IMR-90 (cell line): ENCODE data around the gene TMUB2. TPM values are rescaled to one million over a fixed set of nuclear protein-coding genes. Genes with fewer than 3 reads are reported as not detected.

Experiments used
- ATAC-seq: fragments of 200-7000 bp; cut with Tn5 transposase; 2 replicates; pipeline ENCODE4 v1.9.1; 2020; ENCODE audit warnings: low read depth, mild to moderate bottlenecking, moderate library complexity
- BruUV-seq: library from RNA; stranded (reverse); fragments of 400-500 nt; replicated peaks from 2 replicates; lab custom pipeline; 2021; lab: Mats Ljungman, UMichigan
- CTCF ChIA-PET: fragments of 300-600 bp; formaldehyde crosslinking; extraction: SDS; loops from one replicate; lab custom pipeline; 2021; ENCODE audit warnings: antibody characterized with exemption; lab: Yijun Ruan, JAX
- POLR2A ChIA-PET: fragments of 300-600 bp; sonication (Branson Sonifier 250); formaldehyde crosslinking; loops from one replicate; lab custom pipeline; 2022; ENCODE audit warnings: antibody characterized with exemption; ENCODE audit not compliant: unreplicated experiment; lab: Charles Lee
- DNase-seq: peaks from one replicate; pipeline ENCODE4 v3.0.0; 2013
- H2AFZ ChIP-seq: replicated peaks from 2 replicates; pipeline ENCODE3; 2013; ENCODE audit warnings: low read length, mild to moderate bottlenecking; ENCODE audit not compliant: poor library complexity
- H2AK5ac ChIP-seq: 2 replicates; pipeline ENCODE4 v1.6.1; 2013; ENCODE audit warnings: low read depth, low read length, inconsistent platforms
- H2AK9ac ChIP-seq: replicated peaks from 2 replicates; pipeline ENCODE3; 2013; ENCODE audit warnings: mild to moderate bottlenecking, low read depth, low read length, moderate library complexity; ENCODE audit not compliant: poor library complexity
- H2BK120ac ChIP-seq: 2 replicates; pipeline ENCODE4 v1.6.1; 2013; ENCODE audit warnings: low read depth, low read length, inconsistent platforms
- H2BK15ac ChIP-seq: 3 replicates; pipeline ENCODE4 v1.6.1; 2013; ENCODE audit warnings: low read depth, low read length, inconsistent platforms
- H2BK20ac ChIP-seq: 2 replicates; pipeline ENCODE4 v1.6.1; 2013; ENCODE audit warnings: low read depth, mild to moderate bottlenecking, inconsistent platforms, low read length, moderate library complexity
- H2BK5ac ChIP-seq: 2 replicates; pipeline ENCODE4 v1.6.1; 2013; ENCODE audit warnings: mild to moderate bottlenecking, low read depth, low read length, inconsistent platforms; ENCODE audit not compliant: poor library complexity, severe bottlenecking
- H3K14ac ChIP-seq: replicated peaks from 2 replicates; pipeline ENCODE4 v1.6.1; 2013; ENCODE audit warnings: low read depth, low read length, inconsistent platforms
- H3K18ac ChIP-seq: 2 replicates; pipeline ENCODE4 v1.6.1; 2013; ENCODE audit warnings: low read depth, low read length, control low read depth
- H3K23ac ChIP-seq: 2 replicates; pipeline ENCODE4 v1.6.1; 2013; ENCODE audit warnings: low read depth, low read length, inconsistent platforms
- H3K27ac ChIP-seq: 2 replicates; pipeline ENCODE4 v1.5.1; 2013; ENCODE audit warnings: mild to moderate bottlenecking, control low read depth, low read length; ENCODE audit not compliant: insufficient read depth
- H3K27me3 ChIP-seq: 2 replicates; pipeline ENCODE4 v1.6.1; 2013; ENCODE audit warnings: low read length; ENCODE audit not compliant: control insufficient read depth, insufficient read depth
- H3K36me3 ChIP-seq: 2 replicates; pipeline ENCODE4 v1.6.1; 2013; ENCODE audit warnings: low read length, mixed read lengths; ENCODE audit not compliant: control insufficient read depth, insufficient read depth
- H3K4ac ChIP-seq: 2 replicates; pipeline ENCODE4 v1.6.1; 2013; ENCODE audit warnings: low read depth, low read length, inconsistent platforms
- H3K4me1 ChIP-seq: 2 replicates; pipeline ENCODE4 v1.6.1; 2013; ENCODE audit warnings: low read length, mixed read lengths; ENCODE audit not compliant: control insufficient read depth, insufficient read depth
- H3K4me2 ChIP-seq: 2 replicates; pipeline ENCODE4 v1.6.1; 2013; ENCODE audit warnings: low read depth, mild to moderate bottlenecking, control low read depth, low read length, moderate library complexity
- H3K4me3 ChIP-seq: 2 replicates; pipeline ENCODE4 v1.5.1; 2013; ENCODE audit warnings: low read depth, mild to moderate bottlenecking, control low read depth, low read length, moderate library complexity; ENCODE audit not compliant: insufficient read depth
- H3K56ac ChIP-seq: 2 replicates; pipeline ENCODE4 v1.6.1; 2013; ENCODE audit warnings: low read length, inconsistent platforms; ENCODE audit not compliant: insufficient read depth; ENCODE audit errors: extremely low read depth
- H3K79me1 ChIP-seq, 2 experiments: 2 replicates each; pipeline ENCODE4 v1.6.1; 2013; ENCODE audit warnings: low read length in 2 of 2, inconsistent platforms in 1 of 2, low read depth in 1 of 2
- H3K9ac ChIP-seq: 2 replicates; pipeline ENCODE4 v1.6.1; 2013; ENCODE audit warnings: low read depth, low read length, control low read depth
- H3K9me1 ChIP-seq: 2 replicates; pipeline ENCODE4 v1.6.1; 2013; ENCODE audit warnings: low read length, inconsistent platforms; ENCODE audit not compliant: insufficient read depth
- H3K9me3 ChIP-seq: 2 replicates; pipeline ENCODE4 v1.6.1; 2013; ENCODE audit warnings: low read length; ENCODE audit not compliant: control insufficient read depth, insufficient read depth
- H4K20me1 ChIP-seq: 2 replicates; pipeline ENCODE4 v1.6.1; 2013; ENCODE audit warnings: low read length, inconsistent platforms; ENCODE audit not compliant: insufficient read depth
- H4K5ac ChIP-seq: 2 replicates; pipeline ENCODE4 v1.6.1; 2013; ENCODE audit warnings: mild to moderate bottlenecking, low read depth, low read length, control low read depth
- H4K8ac ChIP-seq, 2 experiments: 2 replicates each; pipeline ENCODE4 v1.6.1; 2013; ENCODE audit warnings: low read depth in 2 of 2, low read length in 2 of 2, control low read depth in 1 of 2, inconsistent platforms in 1 of 2
- H4K91ac ChIP-seq: 2 replicates; pipeline ENCODE4 v1.6.1; 2013; ENCODE audit warnings: low read depth, low read length, inconsistent platforms; ENCODE audit not compliant: insufficient read depth
- BHLHE40 ChIP-seq: fragments of 150-350 bp; IDR thresholded peaks from 2 replicates; pipeline ENCODE4 v1.6.1; 2016; ENCODE audit warnings: mild to moderate bottlenecking, low read depth, low read length
- CEBPB ChIP-seq: IDR thresholded peaks from 2 replicates; pipeline ENCODE4 v1.6.1; 2012; ENCODE audit warnings: low read depth, low read length, improper control_type of control experiment
- CHD1 ChIP-seq: IDR thresholded peaks from 2 replicates; pipeline ENCODE4 v1.6.1; 2012; ENCODE audit warnings: low read depth, low read length, improper control_type of control experiment
- ELK1 ChIP-seq: fragments of 150-350 bp; IDR thresholded peaks from 2 replicates; pipeline ENCODE4 v1.6.1; 2016; ENCODE audit warnings: low read depth, mild to moderate bottlenecking, low read length, moderate library complexity, borderline replicate concordance
- MAFK ChIP-seq: IDR thresholded peaks from 2 replicates; pipeline ENCODE4 v1.6.1; 2012; ENCODE audit warnings: low read depth, low read length, improper control_type of control experiment
- MAZ ChIP-seq: IDR thresholded peaks from 2 replicates; pipeline ENCODE4 v1.6.1; 2012; ENCODE audit warnings: low read depth, mild to moderate bottlenecking, low read length, improper control_type of control experiment, moderate library complexity, borderline replicate concordance
- MXI1 ChIP-seq: IDR thresholded peaks from 2 replicates; pipeline ENCODE4 v1.6.1; 2012; ENCODE audit warnings: low read depth, mild to moderate bottlenecking, low read length, moderate library complexity, borderline replicate concordance
- NFE2L2 ChIP-seq: fragments of 150-350 bp; IDR thresholded peaks from 2 replicates; pipeline ENCODE4 v1.6.1; 2016; ENCODE audit warnings: low read depth, mild to moderate bottlenecking, low read length
- RAD21 ChIP-seq: IDR thresholded peaks from 2 replicates; pipeline ENCODE4 v1.6.1; 2012; ENCODE audit warnings: low read length, improper control_type of control experiment
- RFX5 ChIP-seq: IDR thresholded peaks from 2 replicates; pipeline ENCODE4 v1.8.0; 2012; ENCODE audit warnings: low read depth, mild to moderate bottlenecking, low read length, moderate library complexity
- SMC3 ChIP-seq: fragments of 150-350 bp; IDR thresholded peaks from 2 replicates; pipeline ENCODE4 v1.6.1; 2016; ENCODE audit warnings: low read depth, mild to moderate bottlenecking, antibody characterized with exemption, low read length, moderate library complexity
- WGBS, 2 experiments: methylation state at CpG; one replicate each; pipeline versions ENCODE4 v1.1.5 to v1.1.7; 2013; ENCODE audit warnings: missing lambda C conversion rate in 2 of 2; ENCODE audit not compliant: insufficient read length in 1 of 2; ENCODE audit errors: extremely low coverage in 2 of 2; 5-methylcytosine and 5-hydroxymethylcytosine counted together
- dilution Hi-C: fragments of 300-500 bp; cut with HindIII; formaldehyde crosslinking; loops from one replicate; pipeline ENCODE4 v1.14.3; 2018; ENCODE audit warnings: low sequenced_read_pairs; ENCODE audit not compliant: unreplicated experiment
- in situ Hi-C: fragments of 300-500 bp; cut with MboI; formaldehyde crosslinking; loops from 3 replicates; pipeline ENCODE4 v1.14.3; 2019; ENCODE audit warnings: low sequenced_read_pairs, inconsistent platforms, mixed read lengths
- intact Hi-C: fragments of 100-400 bp; cut with micrococcal nuclease; formaldehyde crosslinking; loops from 2 replicates; pipeline ENCODE4 v1.10.0; 2022
- polyA plus RNA-seq, 3 experiments: library from polyadenylated mRNA; depleted of rRNA; stranded (reverse); fragments of >200 nt; gene quantifications; 2 replicates each; pipeline ENCODE4 v1.2.3, GENCODE V29; 2012; ENCODE audit warnings: low replicate concordance in 1 of 3
- total RNA-seq: library from RNA; depleted of rRNA; stranded (reverse); fragments of >200 nt; gene quantifications from 2 replicates; pipeline ENCODE4 v1.2.3, GENCODE V29; 2012
- TF ChIP-seq, protein P1 (sequence below): fragments of 150-350 bp; IDR thresholded peaks from 2 replicates; pipeline ENCODE4 v1.6.1; 2017; ENCODE audit warnings: mild to moderate bottlenecking, antibody characterized with exemption, low read length, low read depth

TMUB2 gene
- total and polyA plus RNA-seq, 2 of the 4 experiments (the other 2 are of a cell fraction): 16.5 to 42.5 TPM

DNA sequence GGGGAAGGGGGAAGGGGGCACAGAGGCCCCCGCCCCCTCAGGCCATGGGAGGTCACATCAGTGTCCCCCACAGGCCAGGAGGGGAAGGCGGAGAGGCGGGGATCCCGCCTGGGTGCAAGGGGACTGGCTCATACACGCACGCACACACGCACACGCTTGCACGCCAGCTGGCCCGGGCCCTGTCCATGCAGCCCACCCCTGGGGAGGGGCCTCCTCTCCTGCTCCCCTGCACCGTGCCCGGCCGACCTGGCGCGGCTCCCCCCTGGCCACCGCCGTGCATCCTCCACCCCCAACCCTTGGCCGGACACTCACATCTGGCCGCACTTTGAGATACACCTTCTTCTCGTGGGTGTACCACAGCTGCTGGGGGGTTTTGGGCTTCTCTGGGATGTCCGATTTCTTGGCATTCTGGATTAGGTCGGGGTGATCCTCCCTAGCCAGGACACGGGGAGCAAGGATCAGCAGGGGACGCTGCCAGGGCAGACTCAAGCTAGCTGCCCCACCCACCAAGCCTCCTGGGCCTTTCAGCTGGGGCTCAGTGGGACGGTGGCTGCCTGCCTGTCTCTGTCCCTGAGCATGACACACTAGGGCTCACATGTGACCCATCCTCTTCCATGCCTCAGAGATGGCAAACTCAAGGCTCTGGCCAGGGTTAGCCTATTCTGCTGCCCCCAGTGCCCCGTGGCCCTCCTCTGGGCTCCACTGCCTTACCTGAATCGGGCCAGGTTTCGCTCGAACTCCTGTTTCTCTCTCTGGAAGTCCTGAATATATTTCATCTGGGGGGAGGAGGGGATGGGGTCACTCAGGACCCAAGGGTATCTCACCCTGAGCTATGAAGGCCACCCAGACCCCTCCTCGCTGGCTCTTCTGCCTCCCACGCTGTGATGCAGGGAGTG lies 26.0 kb downstream of the TMUB2 start (continued):
- TF ChIP-seq NFE2L2 (no peak), MXI1 (no peak)

DNA sequence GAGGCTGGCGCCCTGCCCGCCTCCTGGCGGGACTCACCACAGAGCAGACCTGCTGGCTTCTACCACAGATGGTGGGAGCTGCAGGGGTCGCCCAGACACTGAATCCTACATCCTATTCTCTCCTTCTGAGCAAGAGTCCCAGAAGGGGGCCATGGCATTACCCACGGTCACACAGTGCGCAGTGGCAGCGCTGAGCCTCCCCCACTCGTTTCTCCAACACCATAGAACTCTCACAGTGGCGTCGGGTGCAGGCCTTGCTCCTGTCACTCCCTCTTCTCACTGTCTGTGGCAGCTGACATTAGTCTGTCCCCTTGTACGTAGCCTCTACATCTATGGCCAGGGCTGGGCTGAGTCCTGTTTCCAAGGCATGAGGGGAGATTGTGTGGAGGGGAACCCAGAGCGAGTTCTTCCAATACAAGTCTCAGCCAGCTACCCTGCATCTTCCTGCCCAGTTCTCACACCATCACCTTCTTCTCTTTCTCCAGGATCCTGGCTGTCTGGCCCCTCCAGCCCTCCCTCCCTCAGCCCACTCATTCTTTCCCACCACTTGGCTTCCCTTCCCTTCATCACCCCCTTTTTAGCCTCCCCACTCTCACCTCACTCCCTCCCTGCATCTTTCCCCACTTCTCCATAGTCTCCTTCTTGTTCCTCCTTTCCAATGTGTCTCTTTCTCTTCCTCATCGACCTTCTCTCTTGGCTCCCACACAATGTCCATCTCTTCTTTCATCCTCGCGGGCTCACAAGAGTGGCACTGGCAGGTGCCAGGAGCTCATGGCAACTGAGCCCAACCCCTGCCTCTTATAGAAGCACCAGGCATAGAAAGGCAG lies 26.8 kb downstream of the TMUB2 start:
- H2AFZ ChIP-seq: no peak overlapping the region
- no peak overlapping the region for H3K23ac ChIP-seq
- no peak overlapping the region for H4K8ac ChIP-seq
- no peak overlapping the region for H4K91ac ChIP-seq
- dilution Hi-C loops: no loop called here
- H3K9ac ChIP-seq: no peak overlapping the region
- intact Hi-C loops: loop anchor here (10.0 kb wide), 1 partner anchor 291 kb away; the partner anchor contains the start of gene GPATCH8
- H3K14ac ChIP-seq: no peak overlapping the region
- no peak overlapping the region for H3K56ac ChIP-seq
- H2BK15ac ChIP-seq: no peak overlapping the region
- H3K79me1 ChIP-seq: peaks cover 45 to 67% of the 10 kb centered on the region in 2 experiments
- no peak overlapping the region for H3K4me3 ChIP-seq
- peaks cover 11% of the 10 kb centered on the region for H3K4me1 ChIP-seq
- peaks cover 42% of the 10 kb centered on the region for H4K20me1 ChIP-seq
- ATAC-seq: no peak
- in situ Hi-C loops: loop anchor here (25.0 kb wide), 2 partner anchors 299 to 424 kb away; partner anchors contain the start of gene GPATCH8
- DNase-seq: no peak
- peaks cover 61% of the 10 kb centered on the region for H3K36me3 ChIP-seq
- H3K27me3 ChIP-seq: no peaks in the 10 kb centered on the region
- no peak overlapping the region for H2BK120ac ChIP-seq
- no peak overlapping the region for H2BK20ac ChIP-seq
- 93% methylated on average over 5 of the region's 15 CpGs; no CpG with 5 or more reads in 1 of the 2 experiments for WGBS, 2 experiments
- H3K9me3 ChIP-seq: no peaks in the 10 kb centered on the region
- H4K5ac ChIP-seq: no peak overlapping the region
- H2AK5ac ChIP-seq: no peak overlapping the region
- H3K4me2 ChIP-seq: no peak overlapping the region
- no peak overlapping the region for H2AK9ac ChIP-seq
- no peak overlapping the region for H3K18ac ChIP-seq
- H3K27ac ChIP-seq: no peak overlapping the region
- H3K9me1 ChIP-seq: peaks cover 20% of the 10 kb centered on the region
- ChIA-PET CTCF (no interaction called here), POLR2A (interaction anchor here (0.5 kb wide), 1 partner anchor 113 kb away, joined by 3 read pairs; no protein-coding TSS in a partner anchor)
- no peak overlapping the region for H2BK5ac ChIP-seq
- no peak overlapping the region for H3K4ac ChIP-seq
- BruUV-seq: no TSS peak
- TF ChIP-seq MAZ (no peak), BHLHE40 (no peak), MAFK (no peak), MXI1 (no peak), ELK1 (no peak), CHD1 (no peak), RFX5 (no peak), SMC3 (no peak), NFE2L2 (no peak), RAD21 (no peak), CEBPB (no peak)
- TF ChIP-seq, protein P1, sequence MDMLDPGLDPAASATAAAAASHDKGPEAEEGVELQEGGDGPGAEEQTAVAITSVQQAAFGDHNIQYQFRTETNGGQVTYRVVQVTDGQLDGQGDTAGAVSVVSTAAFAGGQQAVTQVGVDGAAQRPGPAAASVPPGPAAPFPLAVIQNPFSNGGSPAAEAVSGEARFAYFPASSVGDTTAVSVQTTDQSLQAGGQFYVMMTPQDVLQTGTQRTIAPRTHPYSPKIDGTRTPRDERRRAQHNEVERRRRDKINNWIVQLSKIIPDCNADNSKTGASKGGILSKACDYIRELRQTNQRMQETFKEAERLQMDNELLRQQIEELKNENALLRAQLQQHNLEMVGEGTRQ: no peak
